K562 (cell line): Measurements from ENCODE around the gene MAK. TPM values are rescaled to one million over a fixed set of nuclear protein-coding genes. Genes with fewer than 3 reads are reported as not detected.
"Not testable (repeated sequence)": the region's sequence is repeated elsewhere in the genome, so short reads cannot be mapped to it uniquely, and the experiment has no call there.

Experiments
- ATAC-seq: fragments of 200-7000 bp; cut with Tn5 transposase; 3 replicates; pipeline ENCODE4 v1.9.1; 2020; ENCODE audit warnings: moderate library complexity
- BruUV-seq: library from RNA; stranded (reverse); fragments of 400-500 nt; replicated peaks from 2 replicates; lab custom pipeline; 2021; lab: Mats Ljungman, UMichigan
- CTCF ChIA-PET: fragments of 300-600 bp; formaldehyde crosslinking; extraction: SDS; loops from one replicate; lab custom pipeline; 2021; ENCODE audit warnings: low intra/inter-chr PET ratio; lab: Yijun Ruan, JAX
- POLR2A ChIA-PET: fragments of 300-600, 350-650 bp; sonication (Branson Sonifier 250); formaldehyde crosslinking; extraction: SDS; loops from one replicate; lab custom pipeline; 2021; ENCODE audit warnings: antibody characterized with exemption, inconsistent platforms; lab: Yijun Ruan, JAX
- DNase-seq, 4 experiments: peaks; one replicate each; pipeline versions ENCODE4 v3.0.0 to v3.0.0-alpha.2; 2011 to 2018; ENCODE audit warnings: low spot score in 3 of 4, mixed read lengths in 3 of 4; ENCODE audit errors: extremely low read depth in 1 of 4
- FAIRE-seq: peaks from 2 replicates; lab custom pipeline; 2011; peaks lifted over from hg19 to GRCh38; lab: Jason Lieb, UNC
- H2AFZ ChIP-seq: 2 replicates; pipeline ENCODE4 v1.6.0; 2011; ENCODE audit warnings: low read depth, low read length, control low read depth, inconsistent platforms
- H3K27ac ChIP-seq: fragments of 200-600 bp; 3 replicates; pipeline ENCODE4 v1.8.0; 2011; ENCODE audit warnings: low read depth, mild to moderate bottlenecking, control low read depth, inconsistent platforms, low read length, moderate library complexity, mixed read lengths; ENCODE audit errors: extremely low read depth
- H3K27me3 ChIP-seq, 2 experiments: fragments of 300-600 bp in 1 of 2; 2 replicates in 1 of 2; 3 replicates in 1 of 2; pipeline versions ENCODE4 v1.6.0 to v1.8.0; 2011; ENCODE audit warnings: inconsistent platforms in 2 of 2, low read length in 2 of 2, mild to moderate bottlenecking in 1 of 2, mixed read lengths in 1 of 2, moderate library complexity in 1 of 2; ENCODE audit not compliant: control insufficient read depth in 2 of 2, insufficient read depth in 2 of 2
- H3K36me3 ChIP-seq: fragments of 300-600 bp; 3 replicates; pipeline ENCODE4 v1.8.0; 2011; ENCODE audit warnings: mild to moderate bottlenecking, low read length, inconsistent platforms; ENCODE audit not compliant: control insufficient read depth, insufficient read depth
- H3K4me1 ChIP-seq, 2 experiments: fragments of 200-600 bp in 1 of 2; replicated peaks in 1 of 2; 2 replicates in 1 of 2; 3 replicates in 1 of 2; pipeline versions ENCODE4 v1.5.1 to v1.8.0; 2011; ENCODE audit warnings: inconsistent platforms in 2 of 2, low read length in 2 of 2, mild to moderate bottlenecking in 1 of 2, mixed read lengths in 1 of 2, moderate library complexity in 1 of 2; ENCODE audit not compliant: control insufficient read depth in 2 of 2, insufficient read depth in 2 of 2
- H3K4me2 ChIP-seq: 2 replicates; pipeline ENCODE4 v1.6.1; 2011; ENCODE audit warnings: low read length, control low read depth, inconsistent platforms, mixed read lengths; ENCODE audit not compliant: insufficient read depth
- H3K4me3 ChIP-seq: fragments of 200-600 bp; sonication (generic), shearing (Covaris generic); 2 replicates; pipeline ENCODE4 v1.5.1; 2016; ENCODE audit warnings: control low read depth, inconsistent platforms
- H3K79me2 ChIP-seq: fragments of 200-600 bp; 3 replicates; pipeline ENCODE4 v1.8.0; 2011; ENCODE audit warnings: low read length, inconsistent platforms; ENCODE audit not compliant: control insufficient read depth, insufficient read depth
- H3K9ac ChIP-seq, 2 experiments: 2 replicates each; pipeline versions ENCODE4 v1.6.0 to v1.6.1; 2011; ENCODE audit warnings: low read depth in 2 of 2, low read length in 2 of 2, control low read depth in 1 of 2, inconsistent platforms in 1 of 2, mild to moderate bottlenecking in 1 of 2, mixed read lengths in 1 of 2; ENCODE audit not compliant: insufficient read depth in 1 of 2
- H3K9me1 ChIP-seq: one replicate; pipeline ENCODE4 v1.6.0; 2011; ENCODE audit warnings: inconsistent platforms, mild to moderate bottlenecking, low read length, moderate library complexity; ENCODE audit not compliant: control insufficient read depth, insufficient read depth
- H3K9me3 ChIP-seq: replicated peaks from 2 replicates; pipeline ENCODE4 v1.5.1; 2011; ENCODE audit warnings: low read depth, low read length, inconsistent platforms; ENCODE audit not compliant: control insufficient read depth, insufficient read depth
- H4K20me1 ChIP-seq: replicated peaks from 2 replicates; pipeline ENCODE4 v1.6.1; 2011; ENCODE audit warnings: low read length, inconsistent platforms, mixed read lengths; ENCODE audit not compliant: control insufficient read depth, insufficient read depth
- DPF2 ChIP-seq: fragments of 450-650 bp; IDR thresholded peaks from 2 replicates; pipeline ENCODE4 v1.6.1; 2016
- WGBS: fragments of 100-300 bp; shearing (Covaris generic); methylation state at CpG from one replicate; pipeline ENCODE4 v1.1.6; 2016; ENCODE audit warnings: low coverage, mixed read lengths; ENCODE audit not compliant: insufficient coverage; ENCODE audit errors: missing lambda C conversion rate; 5-methylcytosine and 5-hydroxymethylcytosine counted together
- in situ Hi-C: fragments of 300-500 bp; cut with MboI; formaldehyde crosslinking; loops from 4 replicates; pipeline ENCODE4 v1.15.0; 2018; ENCODE audit warnings: inconsistent platforms, mixed read lengths
- intact Hi-C: fragments of 100-400 bp; cut with micrococcal nuclease; formaldehyde crosslinking; loops from 2 replicates; pipeline ENCODE4 v1.14.2; 2022
- polyA plus RNA-seq, 8 experiments: library from polyadenylated mRNA; depleted of rRNA in 4 of 8; stranded (reverse) in 5 of 8; unstranded in 3 of 8; fragments of >200 nt; fragmentation: Nextera tagmentation in 2 of 8; fragmentation: Illumina TruSeq in 1 of 8; extraction: Ambion mirVana in 2 of 8; extraction: Trizol in 1 of 8; gene quantifications; 2 replicates each; pipeline versions ENCODE4 v1.2.1 to v1.2.3, GENCODE V29; 2011 to 2014; ENCODE audit warnings: inconsistent platforms in 1 of 8, missing spikeins in 1 of 8
- total RNA-seq, 7 experiments: library from RNA; depleted of rRNA in 6 of 7; stranded (reverse); fragments of >200 nt in 6 of 7; fragmentation: Illumina TruSeq in 2 of 7; extraction: Trizol in 2 of 7; gene quantifications; 2 replicates each; pipeline versions ENCODE4 v1.2.1 to v1.2.3, GENCODE V29; 2011 to 2021; ENCODE audit warnings: low replicate concordance in 1 of 7
- TF ChIP-seq, protein P1 (sequence below): fragments of 250-450 bp; sonication (Bioruptor Pico); IDR thresholded peaks from 2 replicates; pipeline ENCODE4 v1.9.0; 2021; ENCODE audit warnings: mild to moderate bottlenecking, inconsistent platforms
- TF ChIP-seq, protein P2 (sequence below): sonication (generic); formaldehyde crosslinking; IDR thresholded peaks from 2 replicates; pipeline ENCODE4 v1.8.1; 2022; ENCODE audit warnings: missing genetic modification reagents

MAK gene
- total and polyA plus RNA-seq, 9 of the 15 experiments (the other 6 are each of a cell fraction or from before 2014, with no cell fraction given) = 0.25 to 1.1 (median 0.53) TPM

DNA sequence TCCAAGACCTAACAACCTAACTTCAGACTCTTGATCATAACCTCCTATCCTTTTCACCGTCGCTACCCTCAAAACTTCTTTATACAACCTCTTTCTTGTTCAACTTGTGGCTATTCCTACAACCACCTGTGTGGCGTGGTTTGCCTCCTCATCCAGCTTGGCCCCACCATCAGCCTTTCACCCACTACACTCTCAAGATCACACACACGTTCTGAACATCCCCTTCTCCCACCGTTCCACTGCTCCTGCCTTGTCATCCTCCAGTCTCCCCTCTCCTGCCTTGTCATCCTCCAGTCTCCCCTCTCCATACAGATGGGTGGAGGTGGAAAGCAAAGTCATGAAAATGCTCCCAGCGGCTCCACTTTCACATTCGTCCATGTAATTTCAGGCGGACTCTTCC is 14.0 kb downstream of the MAK start (continued):
- TF ChIP-seq, protein P1, sequence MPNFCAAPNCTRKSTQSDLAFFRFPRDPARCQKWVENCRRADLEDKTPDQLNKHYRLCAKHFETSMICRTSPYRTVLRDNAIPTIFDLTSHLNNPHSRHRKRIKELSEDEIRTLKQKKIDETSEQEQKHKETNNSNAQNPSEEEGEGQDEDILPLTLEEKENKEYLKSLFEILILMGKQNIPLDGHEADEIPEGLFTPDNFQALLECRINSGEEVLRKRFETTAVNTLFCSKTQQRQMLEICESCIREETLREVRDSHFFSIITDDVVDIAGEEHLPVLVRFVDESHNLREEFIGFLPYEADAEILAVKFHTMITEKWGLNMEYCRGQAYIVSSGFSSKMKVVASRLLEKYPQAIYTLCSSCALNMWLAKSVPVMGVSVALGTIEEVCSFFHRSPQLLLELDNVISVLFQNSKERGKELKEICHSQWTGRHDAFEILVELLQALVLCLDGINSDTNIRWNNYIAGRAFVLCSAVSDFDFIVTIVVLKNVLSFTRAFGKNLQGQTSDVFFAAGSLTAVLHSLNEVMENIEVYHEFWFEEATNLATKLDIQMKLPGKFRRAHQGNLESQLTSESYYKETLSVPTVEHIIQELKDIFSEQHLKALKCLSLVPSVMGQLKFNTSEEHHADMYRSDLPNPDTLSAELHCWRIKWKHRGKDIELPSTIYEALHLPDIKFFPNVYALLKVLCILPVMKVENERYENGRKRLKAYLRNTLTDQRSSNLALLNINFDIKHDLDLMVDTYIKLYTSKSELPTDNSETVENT = no peak
- TF ChIP-seq, protein P2, sequence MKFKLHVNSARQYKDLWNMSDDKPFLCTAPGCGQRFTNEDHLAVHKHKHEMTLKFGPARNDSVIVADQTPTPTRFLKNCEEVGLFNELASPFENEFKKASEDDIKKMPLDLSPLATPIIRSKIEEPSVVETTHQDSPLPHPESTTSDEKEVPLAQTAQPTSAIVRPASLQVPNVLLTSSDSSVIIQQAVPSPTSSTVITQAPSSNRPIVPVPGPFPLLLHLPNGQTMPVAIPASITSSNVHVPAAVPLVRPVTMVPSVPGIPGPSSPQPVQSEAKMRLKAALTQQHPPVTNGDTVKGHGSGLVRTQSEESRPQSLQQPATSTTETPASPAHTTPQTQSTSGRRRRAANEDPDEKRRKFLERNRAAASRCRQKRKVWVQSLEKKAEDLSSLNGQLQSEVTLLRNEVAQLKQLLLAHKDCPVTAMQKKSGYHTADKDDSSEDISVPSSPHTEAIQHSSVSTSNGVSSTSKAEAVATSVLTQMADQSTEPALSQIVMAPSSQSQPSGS (CRISPR knock-in tag) = no peak
- no peak for TF ChIP-seq DPF2
- TF ChIP-seq, all 486 proteins: peak for 7

DNA sequence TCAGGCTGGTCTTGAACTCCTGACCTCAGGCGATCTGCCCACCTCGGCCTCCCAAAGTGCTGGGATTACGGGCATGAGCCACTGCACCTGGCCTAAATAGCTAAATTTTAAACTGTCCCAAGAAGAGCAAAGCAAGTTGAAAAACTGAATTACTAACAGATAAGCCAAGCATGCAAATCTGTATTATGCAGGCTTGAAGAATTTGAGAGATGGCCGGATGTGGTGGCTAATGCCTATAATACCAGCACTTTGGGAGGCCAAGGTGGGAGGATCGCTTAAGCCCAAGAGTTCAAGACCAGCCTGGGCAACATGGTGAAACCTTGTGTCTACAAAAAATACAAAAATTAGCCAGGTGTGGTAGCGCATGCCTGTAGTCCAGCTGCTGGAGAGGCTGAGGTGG is 24.2 kb downstream of the MAK start:
- H3K27ac ChIP-seq, intact Hi-C loops, H3K4me2 ChIP-seq, H3K9ac ChIP-seq, CTCF ChIA-PET, H3K9me1 ChIP-seq, FAIRE-seq, H3K79me2 ChIP-seq, H3K4me3 ChIP-seq, BruUV-seq, H3K4me1 ChIP-seq, H3K36me3 ChIP-seq, H2AFZ ChIP-seq, H3K9me3 ChIP-seq, ATAC-seq, DNase-seq, POLR2A ChIA-PET, H3K27me3 ChIP-seq, in situ Hi-C loops, H4K20me1 ChIP-seq: not testable (repeated sequence)
- 84% methylated on average over 6 of the region's 6 CpGs for WGBS
